Endothelial cell of umbilical vein (primary cell): ENCODE results near the gene TGFBI. TPM values are rescaled to one million over a fixed set of nuclear protein-coding genes. Genes with fewer than 3 reads are reported as not detected.

Experiments
- BruUV-seq: library from RNA; stranded (reverse); fragments of 400-500 nt; replicated peaks from 2 replicates; lab custom pipeline; 2021; lab: Mats Ljungman, UMichigan
- CTCF ChIA-PET: fragments of 300-600, 350-600 bp; sonication (Branson Sonifier 250); formaldehyde crosslinking; loops from one replicate; lab custom pipeline; 2021; ENCODE audit warnings: antibody characterized with exemption, inconsistent platforms; lab: Charles Lee
- POLR2A ChIA-PET: fragments of 300-600, 350-600 bp; sonication (Branson Sonifier 250); formaldehyde crosslinking; loops from one replicate; lab custom pipeline; 2021; ENCODE audit warnings: antibody characterized with exemption, inconsistent platforms; lab: Charles Lee
- DNase-seq: peaks from one replicate; pipeline ENCODE4 v3.0.0-alpha.2; 2011; ENCODE audit warnings: low read depth, low spot score
- FAIRE-seq: peaks from 2 replicates; lab custom pipeline; 2011; peaks lifted over from hg19 to GRCh38; lab: Jason Lieb, UNC
- H2AFZ ChIP-seq: 2 replicates; pipeline ENCODE4 v1.6.0; 2012; ENCODE audit warnings: low read depth, low read length, control low read depth, inconsistent platforms
- H3K27ac ChIP-seq: 2 replicates; pipeline ENCODE4 v1.5.1; 2011; ENCODE audit warnings: low read depth, mild to moderate bottlenecking, control low read depth, low read length, moderate library complexity; ENCODE audit not compliant: insufficient read depth
- H3K27me3 ChIP-seq, 2 experiments: 2 replicates each; pipeline versions ENCODE4 v1.6.0 to v1.6.1; 2011; ENCODE audit warnings: low read length in 2 of 2, mixed read lengths in 1 of 2; ENCODE audit not compliant: control insufficient read depth in 2 of 2, insufficient read depth in 2 of 2
- H3K36me3 ChIP-seq, 2 experiments: 2 replicates in 1 of 2; 3 replicates in 1 of 2; pipeline ENCODE4 v1.5.1; 2011; ENCODE audit warnings: low read length in 2 of 2, mild to moderate bottlenecking in 1 of 2, moderate library complexity in 1 of 2; ENCODE audit not compliant: control insufficient read depth in 2 of 2, insufficient read depth in 2 of 2; ENCODE audit errors: extremely low read depth in 1 of 2
- H3K4me1 ChIP-seq: 3 replicates; pipeline ENCODE4 v1.5.1; 2011; ENCODE audit warnings: mild to moderate bottlenecking, low read length; ENCODE audit not compliant: control insufficient read depth, insufficient read depth; ENCODE audit errors: extremely low read depth
- H3K4me2 ChIP-seq: 2 replicates; pipeline ENCODE4 v1.6.1; 2011; ENCODE audit warnings: low read length, control low read depth, mixed read lengths; ENCODE audit not compliant: insufficient read depth
- H3K4me3 ChIP-seq, 3 experiments: fragments of 200-600 bp in 1 of 3; sonication (generic), shearing (Covaris generic) in 1 of 3; replicated peaks in 1 of 3; 2 replicates each; pipeline ENCODE4 v1.5.1; 2011 to 2016; ENCODE audit warnings: control low read depth in 3 of 3, low read length in 3 of 3, mild to moderate bottlenecking in 2 of 3, inconsistent platforms in 1 of 3, low read depth in 1 of 3, moderate library complexity in 1 of 3; ENCODE audit not compliant: insufficient read depth in 1 of 3
- H3K79me2 ChIP-seq: 2 replicates; pipeline ENCODE4 v1.6.0; 2012; ENCODE audit warnings: low read length, inconsistent platforms; ENCODE audit not compliant: control insufficient read depth, insufficient read depth
- H3K9ac ChIP-seq: replicated peaks from 2 replicates; pipeline ENCODE3; 2011; ENCODE audit warnings: low read length, control low read depth; ENCODE audit not compliant: insufficient read depth; ENCODE audit errors: extremely low read depth
- H3K9me1 ChIP-seq: replicated peaks from 3 replicates; pipeline ENCODE4 v1.6.0; 2011; ENCODE audit warnings: mild to moderate bottlenecking, low read length; ENCODE audit not compliant: control insufficient read depth, insufficient read depth; ENCODE audit errors: extremely low read depth
- H3K9me3 ChIP-seq: replicated peaks from 2 replicates; pipeline ENCODE4 v1.5.1; 2012; ENCODE audit warnings: low read length, inconsistent platforms; ENCODE audit not compliant: control insufficient read depth, insufficient read depth
- H4K20me1 ChIP-seq: replicated peaks from 2 replicates; pipeline ENCODE3; 2011; ENCODE audit warnings: mild to moderate bottlenecking, low read length; ENCODE audit not compliant: control insufficient read depth, insufficient read depth; ENCODE audit errors: extremely low read depth
- CTCF ChIP-seq, 2 donors: IDR thresholded peaks; 1 replicate in 1 of 2; 2 replicates in 1 of 2; pipeline ENCODE4 v1.5.1; 2011; ENCODE audit warnings: low read length in 2 of 2, mild to moderate bottlenecking in 2 of 2, moderate library complexity in 2 of 2, control low read depth in 1 of 2, inconsistent platforms in 1 of 2, low read depth in 1 of 2; ENCODE audit not compliant: insufficient read depth in 1 of 2; ENCODE audit errors: extremely low read depth in 1 of 2
- EZH2 ChIP-seq: IDR thresholded peaks from 2 replicates; pipeline ENCODE4 v1.6.1; 2012; ENCODE audit warnings: borderline replicate concordance, low read depth, mild to moderate bottlenecking, moderate library complexity, low read length, inconsistent platforms; ENCODE audit not compliant: severe bottlenecking
- FOS ChIP-seq: IDR thresholded peaks from 2 replicates; pipeline ENCODE4 v1.6.1; 2011; ENCODE audit warnings: mild to moderate bottlenecking, low read length, moderate library complexity, borderline replicate concordance; ENCODE audit not compliant: insufficient read depth
- GATA2 ChIP-seq: IDR thresholded peaks from 2 replicates; pipeline ENCODE4 v1.7.0; 2011; ENCODE audit warnings: low read depth, mild to moderate bottlenecking, moderate library complexity, mixed read lengths, low read length; ENCODE audit not compliant: insufficient read length, insufficient read depth
- JUN ChIP-seq: IDR thresholded peaks from 2 replicates; pipeline ENCODE4 v1.6.1; 2011; ENCODE audit warnings: borderline replicate concordance, low read depth; ENCODE audit not compliant: insufficient read length, insufficient read depth
- MAX ChIP-seq: IDR thresholded peaks from 2 replicates; pipeline ENCODE4 v1.6.1; 2011; ENCODE audit not compliant: insufficient read depth, insufficient read length
- MYC ChIP-seq: IDR thresholded peaks from one replicate; pipeline ENCODE4 v1.6.1; 2011; ENCODE audit warnings: mild to moderate bottlenecking, low read depth, low read length
- POLR2A ChIP-seq: IDR thresholded peaks from 2 replicates; pipeline ENCODE4 v1.6.1; 2012; ENCODE audit warnings: low read depth, mild to moderate bottlenecking, control low read depth, low read length
- POLR2AphosphoS5 ChIP-seq: IDR thresholded peaks from 2 replicates; pipeline ENCODE4 v1.6.1; 2012; ENCODE audit warnings: low read depth, mild to moderate bottlenecking, control low read depth, low read length, moderate library complexity; ENCODE audit not compliant: insufficient read depth
- dilution Hi-C: fragments of 300-500 bp; cut with MboI; formaldehyde crosslinking; loops from one replicate; pipeline ENCODE4 v1.15.0; 2019; ENCODE audit warnings: low sequenced_read_pairs; ENCODE audit not compliant: extremely low pct_ligation_motif_present
- intact Hi-C: fragments of 100-400 bp; cut with micrococcal nuclease; formaldehyde crosslinking; loops from one replicate; pipeline ENCODE4 v1.10.0; 2022
- polyA plus RNA-seq, 4 experiments: library from polyadenylated mRNA; depleted of rRNA in 3 of 4; stranded (reverse) in 3 of 4; unstranded in 1 of 4; fragments of >200 nt; gene quantifications; 2 replicates each; pipeline versions ENCODE4 v1.2.1 to v1.2.3, GENCODE V29; 2011 to 2012; ENCODE audit warnings: missing spikeins in 1 of 4
- total RNA-seq: library from RNA; stranded (reverse); gene quantifications from 2 replicates; pipeline ENCODE4 v1.2.3, GENCODE V29; 2021

TGFBI gene
- total and polyA plus RNA-seq, 2 donors (not counting 3 experiments of a cell fraction or from before 2014, with no cell fraction given), result 6.5 to 18.9 TPM

GRCh38 chr5:136006164-136006563 lies 22.6 kb upstream of the TGFBI start:
- no TSS peak for BruUV-seq
- H3K27ac ChIP-seq, result no peak overlapping the region
- no peaks in the 10 kb centered on the region for H3K9me1 ChIP-seq
- H3K79me2 ChIP-seq, result no peaks in the 10 kb centered on the region
- H2AFZ ChIP-seq, result peak overlapping the region; percentile 36
- dilution Hi-C loops (no loop called here), intact Hi-C loops (no loop called here)
- H3K4me3 ChIP-seq, result no peak overlapping the region
- TF ChIP-seq POLR2A (no peak), MYC (no peak), GATA2 (no peak), EZH2 (no peak), MAX (no peak), JUN (no peak), POLR2AphosphoS5 (no peak), FOS (no peak), CTCF (IDR thresholded peaks at IDR 0.05; ENCODE audit: extremely low read depth in 1 of 2, insufficient read depth in 1 of 2, low read depth in 1 of 2, low read length in 2 of 2) (no peak)
- no peak for DNase-seq
- H3K36me3 ChIP-seq, result no peaks in the 10 kb centered on the region
- ChIA-PET CTCF (interaction anchor here (0.8 to 1.9 kb wide), 6 partner anchors 9 to 76 kb away, joined by 3 to 8 read pairs (median 4); no protein-coding TSS in a partner anchor), POLR2A (no interaction called here)
- no peaks in the 10 kb centered on the region for H3K9me3 ChIP-seq
- no peak for FAIRE-seq
- H4K20me1 ChIP-seq, result no peaks in the 10 kb centered on the region
- peaks cover 5% of the 10 kb centered on the region for H3K4me1 ChIP-seq
- H3K27me3 ChIP-seq, result no peaks in the 10 kb centered on the region
- H3K4me2 ChIP-seq, result no peak overlapping the region
- no peak overlapping the region for H3K9ac ChIP-seq
